Lung microvascular endothelial cell (primary cell): ENCODE data around the gene MIOX. TPM values are rescaled to one million over a fixed set of nuclear protein-coding genes. Genes with fewer than 3 reads are reported as not detected.

ENCODE experiments used
- DNase-seq, 2 donors: peaks; one replicate each; pipeline versions ENCODE4 v3.0.0 to v3.0.0-alpha.2; 2010; ENCODE audit warnings: low read depth in 2 of 2
- total RNA-seq: library from RNA; depleted of rRNA; stranded (reverse); fragments of >200 nt; gene quantifications from 2 replicates; pipeline ENCODE4 v1.2.1, GENCODE V29; 2014

MIOX gene
- total RNA-seq, 1 donor from 2014 or later: not detected

GRCh38 chr22:50454556-50455075, 32.0 kb upstream of the MIOX start:
- no peak for DNase-seq

- DNase-seq: no peak
Measured at GRCh38 chr22:50455201-50455600, 31.5 kb upstream of the MIOX start.

GRCh38 chr22:50456026-50456425, 30.6 kb upstream of the MIOX start:
- no peak for DNase-seq

- DNase-seq: no peak
Measured at GRCh38 chr22:50456466-50457234, 30.0 kb upstream of the MIOX start.

GRCh38 chr22:50459016-50459415, 27.6 kb upstream of the MIOX start:
- no peak for DNase-seq

- DNase-seq: no peak
Measured at GRCh38 chr22:50459496-50460140, 27.0 kb upstream of the MIOX start.

GRCh38 chr22:50460938-50461337, 25.7 kb upstream of the MIOX start:
- DNase-seq: no peak

- DNase-seq: no peak
Measured at GRCh38 chr22:50461536-50461935, 25.1 kb upstream of the MIOX start.

GRCh38 chr22:50461979-50462540, 24.6 kb upstream of the MIOX start:
- no peak for DNase-seq

- DNase-seq: no peak
Measured at GRCh38 chr22:50463188-50463900, 23.3 kb upstream of the MIOX start.

- no peak for DNase-seq
Measured at GRCh38 chr22:50464451-50464850, 22.2 kb upstream of the MIOX start.

- no peak for DNase-seq
Measured at GRCh38 chr22:50465066-50465930, 21.4 kb upstream of the MIOX start.

GRCh38 chr22:50467341-50467740, 19.3 kb upstream of the MIOX start:
- DNase-seq: no peak

GRCh38 chr22:50467773-50468440, 18.8 kb upstream of the MIOX start:
- no peak for DNase-seq

GRCh38 chr22:50468626-50469025, 18.0 kb upstream of the MIOX start:
- DNase-seq: no peak

GRCh38 chr22:50469377-50470305, 17.0 kb upstream of the MIOX start:
- peak in 1 of 2 donors; percentile 50 for DNase-seq

- no peak for DNase-seq
Measured at GRCh38 chr22:50470491-50470890, 16.2 kb upstream of the MIOX start.

GRCh38 chr22:50471197-50471847, 15.3 kb upstream of the MIOX start:
- DNase-seq: no peak

- DNase-seq: no peak
Measured at GRCh38 chr22:50471962-50472361, 14.7 kb upstream of the MIOX start.
